Hematopoietic multipotent progenitor cell treated with erythropoietin and hydrocortisone succinate and interleukin-3 and kit ligand, for 15 days (in vitro differentiated cells): ENCODE results near the gene ANXA7.
"Not testable (repeated sequence)": the region's sequence is repeated elsewhere in the genome, so short reads cannot be mapped to it uniquely, and the experiment has no call there.

Experiments used
- DNase-seq: peaks from one replicate; pipeline ENCODE4 v3.0.0-alpha.2; 2015; ENCODE audit warnings: low spot score

ANXA7 gene

GRCh38 chr10:73407495-73407894 is 6.4 kb downstream of the ANXA7 start:
- no peak for DNase-seq

- DNase-seq = peak; percentile 23
Measured at GRCh38 chr10:73406846-73407245, 7.0 kb downstream of the ANXA7 start.

GRCh38 chr10:73405556-73405955 is 8.3 kb downstream of the ANXA7 start:
- DNase-seq = no peak

GRCh38 chr10:73404690-73405089 is 9.2 kb downstream of the ANXA7 start:
- DNase-seq = no peak

- no peak for DNase-seq
Measured at GRCh38 chr10:73401636-73402035, 12.2 kb downstream of the ANXA7 start.

- DNase-seq = no peak
Measured at GRCh38 chr10:73399063-73399462, 14.8 kb downstream of the ANXA7 start.

- DNase-seq = no peak
Measured at GRCh38 chr10:73398024-73398423, 15.8 kb downstream of the ANXA7 start.

GRCh38 chr10:73394325-73394724 is 19.5 kb downstream of the ANXA7 start:
- not testable (repeated sequence) for DNase-seq

GRCh38 chr10:73388228-73388627 is 25.6 kb downstream of the ANXA7 start:
- no peak for DNase-seq

GRCh38 chr10:73386583-73386982 is 27.3 kb downstream of the ANXA7 start:
- DNase-seq = no peak

GRCh38 chr10:73379064-73379748 is 34.7 kb downstream of the ANXA7 start:
- DNase-seq = no peak

GRCh38 chr10:73376679-73377078 is 37.2 kb downstream of the ANXA7 start:
- DNase-seq = no peak

GRCh38 chr10:73368238-73368637 is 45.6 kb downstream of the ANXA7 start:
- no peak for DNase-seq

GRCh38 chr10:73366381-73367298 is 47.2 kb downstream of the ANXA7 start:
- DNase-seq = no peak

- DNase-seq = no peak
Measured at GRCh38 chr10:73364964-73365363, 48.9 kb downstream of the ANXA7 start.

- DNase-seq = no peak
Measured at GRCh38 chr10:73359492-73359891, 54.4 kb downstream of the ANXA7 start.

GRCh38 chr10:73358331-73359279 is 55.3 kb downstream of the ANXA7 start, which contains the start of gene CFAP70:
TSS of gene CFAP70 (minus strand) at chr10:73358864. CDS start at chr10:73354796, 4,068 bp downstream.
- peak; percentile 96 for DNase-seq

- peak; percentile 13 for DNase-seq
Measured at GRCh38 chr10:73357821-73358220, 56.0 kb downstream of the ANXA7 start.

GRCh38 chr10:73357166-73357565 is 56.7 kb downstream of the ANXA7 start:
- no peak for DNase-seq

GRCh38 chr10:73344269-73344668 is 69.6 kb downstream of the ANXA7 start:
- DNase-seq = no peak

- no peak for DNase-seq
Measured at GRCh38 chr10:73340121-73340520, 73.7 kb downstream of the ANXA7 start.

- DNase-seq = no peak
Measured at GRCh38 chr10:73339436-73339835, 74.4 kb downstream of the ANXA7 start.
